ENCODE measurements around the gene EZH1.

DNA sequence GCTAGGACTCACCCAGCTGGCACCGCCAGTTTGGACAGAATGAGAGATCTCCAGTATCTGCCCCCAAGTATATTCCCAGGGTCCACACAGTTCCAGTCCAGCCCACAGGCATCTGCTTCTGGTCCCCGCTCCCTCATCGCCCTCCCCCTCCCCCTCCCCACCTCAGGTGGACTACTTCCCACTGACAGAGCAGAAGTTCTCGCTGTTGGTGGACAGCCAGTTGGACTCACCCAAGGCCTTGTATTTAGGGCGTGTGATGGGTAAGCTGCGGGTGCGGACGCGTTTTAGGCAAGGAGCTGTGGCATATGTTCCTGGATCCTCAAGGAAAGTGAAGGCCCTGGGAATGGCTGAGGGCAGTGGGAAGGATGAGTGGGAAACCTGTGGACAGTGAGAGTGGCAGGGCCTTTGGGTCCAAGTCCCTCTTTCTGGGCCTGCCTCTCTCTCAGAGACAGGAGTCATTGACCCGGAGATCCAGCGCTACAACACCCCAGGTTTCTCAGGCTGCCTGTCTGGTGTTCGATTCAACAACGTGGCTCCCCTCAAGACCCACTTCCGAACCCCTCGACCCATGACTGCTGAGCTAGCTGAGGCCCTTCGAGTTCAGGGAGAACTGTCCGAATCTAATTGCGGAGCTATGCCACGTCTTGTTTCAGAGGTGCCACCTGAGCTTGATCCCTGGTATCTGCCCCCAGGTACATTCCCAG, 47.6 kb downstream of the EZH1 start:
- TF ChIP-seq, protein P1, sequence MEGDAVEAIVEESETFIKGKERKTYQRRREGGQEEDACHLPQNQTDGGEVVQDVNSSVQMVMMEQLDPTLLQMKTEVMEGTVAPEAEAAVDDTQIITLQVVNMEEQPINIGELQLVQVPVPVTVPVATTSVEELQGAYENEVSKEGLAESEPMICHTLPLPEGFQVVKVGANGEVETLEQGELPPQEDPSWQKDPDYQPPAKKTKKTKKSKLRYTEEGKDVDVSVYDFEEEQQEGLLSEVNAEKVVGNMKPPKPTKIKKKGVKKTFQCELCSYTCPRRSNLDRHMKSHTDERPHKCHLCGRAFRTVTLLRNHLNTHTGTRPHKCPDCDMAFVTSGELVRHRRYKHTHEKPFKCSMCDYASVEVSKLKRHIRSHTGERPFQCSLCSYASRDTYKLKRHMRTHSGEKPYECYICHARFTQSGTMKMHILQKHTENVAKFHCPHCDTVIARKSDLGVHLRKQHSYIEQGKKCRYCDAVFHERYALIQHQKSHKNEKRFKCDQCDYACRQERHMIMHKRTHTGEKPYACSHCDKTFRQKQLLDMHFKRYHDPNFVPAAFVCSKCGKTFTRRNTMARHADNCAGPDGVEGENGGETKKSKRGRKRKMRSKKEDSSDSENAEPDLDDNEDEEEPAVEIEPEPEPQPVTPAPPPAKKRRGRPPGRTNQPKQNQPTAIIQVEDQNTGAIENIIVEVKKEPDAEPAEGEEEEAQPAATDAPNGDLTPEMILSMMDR (IDR thresholded peaks at IDR 0.05), result no peak
- no peak for TF ChIP-seq POLR2A (IDR thresholded peaks at IDR 0.05)

All from uterus (tissue), 2 donors.